Measurements from ENCODE around the gene TNIK.

GRCh38 chr3:171115667-171116066 is 344.5 kb downstream of the TNIK start:
- TF ChIP-seq EZH2 (IDR thresholded peaks at IDR 0.05; ENCODE audit: borderline replicate concordance, low read depth, low read length, poor library complexity, severe bottlenecking) = no peak
- no peak for TF ChIP-seq CTCF (conservative IDR thresholded peaks at IDR 0.05; ENCODE audit: low read depth, low read length)

Data from A673 (cell line).